Measurements from ENCODE around the gene GADL1.

GRCh38 chr3:30919564-30919963 lies 25.1 kb upstream of the GADL1 start:
- TF ChIP-seq CTCF (IDR thresholded peaks at IDR 0.05; ENCODE audit: low read length): no peak
- TF ChIP-seq EZH2 (IDR thresholded peaks at IDR 0.05; ENCODE audit: borderline replicate concordance, low read length): no peak

Measured in OCI-LY1 (cell line).